ENCODE measurements around the gene SRSF3.

DNA sequence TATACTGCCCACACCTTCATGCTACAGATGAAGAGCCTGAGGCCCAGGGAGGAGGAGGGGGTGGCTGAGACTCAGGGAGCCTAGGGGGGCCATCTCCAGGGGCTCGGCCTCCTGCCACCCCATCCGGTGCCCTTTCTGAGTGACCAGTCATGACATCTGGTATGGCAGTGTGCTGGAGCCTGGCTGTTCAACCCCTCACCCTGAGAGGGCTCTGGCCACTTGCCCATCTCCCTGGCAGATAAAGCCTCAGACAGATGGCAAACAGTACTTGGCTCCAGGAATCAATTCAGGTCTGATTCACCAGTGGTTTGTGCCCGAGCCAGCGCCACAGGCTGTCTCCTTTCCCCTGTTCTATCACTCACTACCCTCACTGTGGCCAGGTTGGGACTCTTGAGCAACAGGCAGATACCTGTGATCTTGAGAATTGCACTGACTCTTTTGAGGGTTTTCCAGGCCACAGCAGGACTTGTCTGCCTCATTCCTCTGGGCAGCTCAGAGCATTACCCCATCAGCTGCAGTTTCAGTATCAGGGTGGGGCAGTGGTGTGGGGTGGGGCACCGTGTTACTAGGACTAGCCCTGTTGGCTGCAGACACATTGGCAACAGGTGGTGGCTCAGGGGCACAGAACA lies 22.8 kb downstream of the SRSF3 start:
- TF ChIP-seq FOXA1 (IDR thresholded peaks at IDR 0.05) (no peak), SP1 (IDR thresholded peaks at IDR 0.05) (no peak), NFRKB (IDR thresholded peaks at IDR 0.05) (no peak), ZNF384 (IDR thresholded peaks at IDR 0.05) (no peak), LEF1 (IDR thresholded peaks at IDR 0.05; ENCODE audit: borderline replicate concordance) (no peak), FOXK2 (IDR thresholded peaks at IDR 0.05) (no peak), FOXM1 (IDR thresholded peaks at IDR 0.05; ENCODE audit: borderline replicate concordance) (no peak), BHLHE40 (IDR thresholded peaks at IDR 0.05; ENCODE audit: borderline replicate concordance) (no peak), SUZ12 (IDR thresholded peaks at IDR 0.05) (no peak), CTBP1 (IDR thresholded peaks at IDR 0.05; ENCODE audit: borderline replicate concordance) (no peak), L3MBTL2 (conservative IDR thresholded peaks at IDR 0.05) (no peak), ELF4 (IDR thresholded peaks at IDR 0.05) (no peak), TARDBP (IDR thresholded peaks at IDR 0.05) (no peak)
